H1 (cell line): ENCODE results near the gene ZBTB1. TPM values are rescaled to one million over a fixed set of nuclear protein-coding genes. Genes with fewer than 3 reads are reported as not detected.

Experiments
- CTCF ChIA-PET: fragments of 300-600 bp; sonication (Branson Sonifier 250); formaldehyde crosslinking; loops from one replicate; lab custom pipeline; 2021; ENCODE audit not compliant: partially characterized antibody; lab: Charles Lee
- POLR2A ChIA-PET: fragments of 300-600 bp; sonication (Branson Sonifier 250); formaldehyde crosslinking; loops from one replicate; lab custom pipeline; 2021; ENCODE audit warnings: inconsistent platforms; ENCODE audit not compliant: partially characterized antibody; lab: Charles Lee
- DNase-seq, 2 experiments: peaks; one replicate each; pipeline versions ENCODE4 v3.0.0 to v3.0.0-alpha.2; 2010 to 2022; ENCODE audit warnings: low spot score in 2 of 2, low read depth in 1 of 2, mixed read lengths in 1 of 2
- FAIRE-seq: peaks from 2 replicates; lab custom pipeline; 2011; peaks lifted over from hg19 to GRCh38; lab: Jason Lieb, UNC
- H2AFZ ChIP-seq: 2 replicates; pipeline ENCODE4 v1.8.1; 2012; ENCODE audit warnings: low read length, inconsistent platforms
- H2AK5ac ChIP-seq: 2 replicates; pipeline ENCODE4 v1.6.1; 2013; ENCODE audit warnings: low read depth, low read length
- H2BK120ac ChIP-seq: replicated peaks from 2 replicates; pipeline ENCODE3; 2013; ENCODE audit warnings: low read depth, low read length, inconsistent platforms
- H2BK12ac ChIP-seq: 2 replicates; pipeline ENCODE4 v1.6.1; 2013; ENCODE audit warnings: low read depth, low read length
- H2BK15ac ChIP-seq: 2 replicates; pipeline ENCODE4 v1.6.1; 2013; ENCODE audit warnings: low read length
- H2BK20ac ChIP-seq: 2 replicates; pipeline ENCODE4 v1.6.1; 2013; ENCODE audit warnings: low read length
- H2BK5ac ChIP-seq: 2 replicates; pipeline ENCODE4 v1.6.1; 2013; ENCODE audit warnings: low read depth, low read length
- H3K14ac ChIP-seq: 2 replicates; pipeline ENCODE4 v1.6.1; 2013; ENCODE audit warnings: inconsistent platforms; ENCODE audit not compliant: insufficient read length
- H3K18ac ChIP-seq: 2 replicates; pipeline ENCODE4 v1.6.1; 2013; ENCODE audit warnings: low read length; ENCODE audit errors: extremely low read depth
- H3K23ac ChIP-seq: 2 replicates; pipeline ENCODE4 v1.6.1; 2013; ENCODE audit warnings: inconsistent platforms; ENCODE audit not compliant: insufficient read length
- H3K23me2 ChIP-seq: 2 replicates; pipeline ENCODE4 v1.6.1; 2013; ENCODE audit warnings: low read depth, low read length
- H3K27ac ChIP-seq: 2 replicates; pipeline ENCODE4 v1.6.1; 2011; ENCODE audit warnings: low read depth, low read length, inconsistent platforms
- H3K27me3 ChIP-seq, 4 experiments: replicated peaks in 1 of 4; 1 replicate in 1 of 4; 2 replicates in 3 of 4; pipeline versions ENCODE4 v1.6.1 to v1.8.1; 2011 to 2013; ENCODE audit warnings: low read length in 3 of 4, mild to moderate bottlenecking in 3 of 4, inconsistent platforms in 2 of 4, mixed read lengths in 2 of 4, moderate library complexity in 1 of 4; ENCODE audit not compliant: control insufficient read depth in 3 of 4, insufficient read depth in 3 of 4; ENCODE audit errors: extremely low read depth in 1 of 4
- H3K36me3 ChIP-seq, 4 experiments: 2 replicates each; pipeline versions ENCODE4 v1.6.1 to v1.8.1; 2011 to 2013; ENCODE audit warnings: mild to moderate bottlenecking in 4 of 4, low read length in 3 of 4, moderate library complexity in 2 of 4, control low read depth in 1 of 4, inconsistent platforms in 1 of 4; ENCODE audit not compliant: insufficient read depth in 4 of 4, control insufficient read depth in 2 of 4
- H3K4ac ChIP-seq: replicated peaks from 2 replicates; pipeline ENCODE3; 2013; ENCODE audit warnings: low read length, low read depth, mixed read lengths, inconsistent platforms; ENCODE audit not compliant: insufficient read length
- H3K4me1 ChIP-seq, 4 experiments: replicated peaks in 1 of 4; 1 replicate in 1 of 4; 2 replicates in 3 of 4; pipeline versions ENCODE4 v1.6.1 to v1.8.1; 2011 to 2013; ENCODE audit warnings: low read length in 3 of 4, inconsistent platforms in 2 of 4, mixed read lengths in 1 of 4; ENCODE audit not compliant: insufficient read depth in 4 of 4, control insufficient read depth in 3 of 4
- H3K4me2 ChIP-seq, 2 experiments: 2 replicates each; pipeline versions ENCODE4 v1.6.1 to v1.8.1; 2011 to 2013; ENCODE audit warnings: low read depth in 2 of 2, low read length in 2 of 2, control low read depth in 1 of 2, inconsistent platforms in 1 of 2, mild to moderate bottlenecking in 1 of 2; ENCODE audit not compliant: insufficient read depth in 1 of 2
- H3K4me3 ChIP-seq, 4 experiments: fragments of 200-600, 300-600 bp in 1 of 4; sonication (generic), shearing (Covaris generic), sonication (Bioruptor Twin) in 1 of 4; 2 replicates each; pipeline versions ENCODE4 v1.5.1 to v1.8.1; 2011 to 2016; ENCODE audit warnings: low read length in 4 of 4, low read depth in 3 of 4, control low read depth in 2 of 4, inconsistent platforms in 2 of 4, mild to moderate bottlenecking in 2 of 4, mixed read lengths in 1 of 4, moderate library complexity in 1 of 4; ENCODE audit not compliant: insufficient read depth in 2 of 4; ENCODE audit errors: extremely low read depth in 1 of 4
- H3K56ac ChIP-seq: replicated peaks from 2 replicates; pipeline ENCODE3; 2013; ENCODE audit warnings: low read depth, mild to moderate bottlenecking, mixed read lengths, low read length, inconsistent platforms; ENCODE audit not compliant: insufficient read length
- H3K79me1 ChIP-seq: 2 replicates; pipeline ENCODE4 v1.6.1; 2013; ENCODE audit warnings: low read depth, low read length, control low read depth
- H3K79me2 ChIP-seq, 2 experiments: 2 replicates each; pipeline versions ENCODE4 v1.6.1 to v1.8.1; 2012 to 2013; ENCODE audit warnings: low read length in 2 of 2, mild to moderate bottlenecking in 2 of 2, inconsistent platforms in 1 of 2; ENCODE audit not compliant: insufficient read depth in 2 of 2, control insufficient read depth in 1 of 2
- H3K9ac ChIP-seq, 4 experiments: replicated peaks in 1 of 4; 1 replicate in 1 of 4; 2 replicates in 3 of 4; pipeline versions ENCODE4 v1.6.1 to v1.8.1; 2011 to 2013; ENCODE audit warnings: low read depth in 3 of 4, low read length in 3 of 4, control low read depth in 2 of 4, mild to moderate bottlenecking in 2 of 4, moderate library complexity in 2 of 4, inconsistent platforms in 1 of 4; ENCODE audit errors: extremely low read depth in 1 of 4
- H3K9me3 ChIP-seq, 2 experiments: 2 replicates each; pipeline versions ENCODE4 v1.6.1 to v1.8.1; 2012 to 2013; ENCODE audit warnings: mild to moderate bottlenecking in 2 of 2, moderate library complexity in 2 of 2, control low read depth in 1 of 2, inconsistent platforms in 1 of 2, low read depth in 1 of 2, low read length in 1 of 2, mixed read lengths in 1 of 2; ENCODE audit not compliant: insufficient read depth in 2 of 2
- H4K20me1 ChIP-seq, 2 experiments: replicated peaks in 1 of 2; 2 replicates each; pipeline versions ENCODE3 to v1.8.1; 2011 to 2013; ENCODE audit warnings: inconsistent platforms in 2 of 2, low read length in 2 of 2, mild to moderate bottlenecking in 1 of 2; ENCODE audit not compliant: insufficient read depth in 2 of 2, control insufficient read depth in 1 of 2
- H4K5ac ChIP-seq: 2 replicates; pipeline ENCODE4 v1.6.1; 2013; ENCODE audit warnings: low read length, low read depth, mixed read lengths, inconsistent platforms; ENCODE audit not compliant: insufficient read length
- H4K8ac ChIP-seq: 2 replicates; pipeline ENCODE4 v1.8.0; 2013; ENCODE audit warnings: mild to moderate bottlenecking, moderate library complexity, low read length, inconsistent platforms; ENCODE audit not compliant: insufficient read depth; ENCODE audit errors: extremely low read depth
- H4K91ac ChIP-seq: replicated peaks from 2 replicates; pipeline ENCODE3; 2013; ENCODE audit warnings: low read length, mixed read lengths, inconsistent platforms; ENCODE audit not compliant: insufficient read length
- ATF3 ChIP-seq: IDR thresholded peaks from 2 replicates; pipeline ENCODE4 v1.6.1; 2011; ENCODE audit warnings: low read depth, mild to moderate bottlenecking, low read length; ENCODE audit not compliant: insufficient read depth
- CHD2 ChIP-seq: IDR thresholded peaks from 2 replicates; pipeline ENCODE4 v1.6.1; 2012; ENCODE audit warnings: low read length, improper control_type of control experiment
- GTF2F1 ChIP-seq: IDR thresholded peaks from 2 replicates; pipeline ENCODE4 v1.6.1; 2012; ENCODE audit warnings: low read depth, low read length, improper control_type of control experiment, borderline replicate concordance
- KDM1A ChIP-seq: fragments of 200-600, 300-600 bp; sonication (generic); IDR thresholded peaks from 2 replicates; pipeline ENCODE4 v1.7.1; 2016; ENCODE audit warnings: mild to moderate bottlenecking, low read length, borderline replicate concordance
- KDM5A ChIP-seq: fragments of 200-600 bp; IDR thresholded peaks from 2 replicates; pipeline ENCODE4 v1.7.1; 2012; ENCODE audit warnings: mild to moderate bottlenecking, low read length, inconsistent platforms, mixed read lengths
- RBBP5 ChIP-seq: IDR thresholded peaks from 2 replicates; pipeline ENCODE4 v1.7.1; 2012; ENCODE audit warnings: low read depth, mild to moderate bottlenecking, inconsistent platforms, low read length, moderate library complexity, borderline replicate concordance
- SIN3A ChIP-seq, 2 experiments: IDR thresholded peaks in 1 of 2; conservative IDR thresholded peaks in 1 of 2; 2 replicates each; pipeline ENCODE4 v1.6.1; 2011 to 2012; ENCODE audit warnings: low read length in 2 of 2, improper control_type of control experiment in 1 of 2, low read depth in 1 of 2, mild to moderate bottlenecking in 1 of 2
- SP4 ChIP-seq: IDR thresholded peaks from 2 replicates; pipeline ENCODE4 v1.6.1; 2012; ENCODE audit warnings: low read length, inconsistent platforms
- TAF1 ChIP-seq: IDR thresholded peaks from 2 replicates; pipeline ENCODE4 v1.6.1; 2011; ENCODE audit warnings: mild to moderate bottlenecking, low read depth, low read length
- WGBS, 2 experiments: shearing (Covaris generic) in 1 of 2; methylation state at CpG; one replicate each; pipeline versions ENCODE4 v1.1.6 to v1.1.7; 2013 to 2015; ENCODE audit warnings: low lambda C conversion rate in 2 of 2, mixed read lengths in 2 of 2, inconsistent platforms in 1 of 2, low coverage in 1 of 2, missing lambda C conversion rate in 1 of 2; ENCODE audit not compliant: insufficient replicate concordance in 2 of 2, insufficient coverage in 1 of 2, insufficient read length in 1 of 2; ENCODE audit errors: extremely low coverage in 1 of 2, missing lambda C conversion rate in 1 of 2; 5-methylcytosine and 5-hydroxymethylcytosine counted together
- polyA plus RNA-seq, 7 experiments: library from polyadenylated mRNA; depleted of rRNA in 3 of 7; stranded (reverse) in 5 of 7; unstranded in 2 of 7; fragments of >200 nt in 5 of 7; fragments of 200-250 nt in 2 of 7; gene quantifications; 1 replicate in 5 of 7; 2 replicates in 1 of 7; 4 replicates in 1 of 7; pipeline versions ENCODE4 v1.2.1 to v1.2.3, GENCODE V29; 2011 to 2013; ENCODE audit warnings: missing spikeins in 2 of 7, mixed read lengths in 2 of 7
- total RNA-seq: library from RNA; stranded (reverse); fragmentation: NEBNext Ultra II Directional; extraction: Animal tissue kit (Norgen Biotek cat#: 25700); gene quantifications from 2 replicates; pipeline ENCODE4 v1.2.1, GENCODE V29; 2021

The ZBTB1 gene
- total and polyA plus RNA-seq, 2 of the 8 experiments (the other 6 are each of a cell fraction or from before 2014, with no cell fraction given), result 13.6 to 27.5 TPM

- H4K91ac ChIP-seq, result no peak overlapping the region
- H3K23ac ChIP-seq, result no peak overlapping the region
- H2BK12ac ChIP-seq, result no peak overlapping the region
- no peak overlapping the region for H3K18ac ChIP-seq
- no peak overlapping the region for H3K4me3 ChIP-seq
- H3K9me3 ChIP-seq, result no peaks in the 10 kb centered on the region; a peak in 1 of 4 replicates
- H2AFZ ChIP-seq, result no peak overlapping the region
- H2AK5ac ChIP-seq, result no peak overlapping the region
- POLR2A ChIA-PET, result interaction anchor here (5.5 kb wide), 1 partner anchor 22 kb away, joined by 27 read pairs; the partner anchor contains the start of gene HSPA2
- CTCF ChIA-PET, result interaction anchor here (1.0 kb wide), 1 partner anchor 22 kb away, joined by 5 read pairs; the partner anchor contains the start of gene HSPA2
- TF ChIP-seq ATF3 (no peak), SIN3A (conservative IDR thresholded peaks at IDR 0.05 in 1 of 2, IDR thresholded peaks at IDR 0.05 in 1 of 2; ENCODE audit: low read depth in 1 of 2, low read length in 2 of 2) (no peak), KDM1A (no peak), SP4 (no peak), KDM5A (no peak), RBBP5 (no peak), CHD2 (no peak), GTF2F1 (no peak), TAF1 (no peak)
- TF ChIP-seq, all 59 proteins: peak for 0
- Histone ChIP-seq H3K4me1 (no peaks in the 10 kb centered on the region), H3K56ac (no peak overlapping the region), H3K27ac (no peak overlapping the region), H2BK5ac (no peak overlapping the region), H2BK15ac (no peak overlapping the region), H4K8ac (no peak overlapping the region), H3K27me3 (no peaks in the 10 kb centered on the region), H3K23me2 (no peaks in the 10 kb centered on the region), H3K14ac (no peak overlapping the region), H3K79me1 (peaks cover 3% of the 10 kb centered on the region), H3K9ac (no peak overlapping the region), H4K20me1 (peaks cover 1 to 2% of the 10 kb centered on the region in 2 experiments), H4K5ac (no peak overlapping the region), H3K4me2 (no peak overlapping the region), H3K36me3 (peaks cover 0 to 15% (median 6%) of the 10 kb centered on the region in 4 experiments; a peak in 5 of 8 replicates), H2BK20ac (no peak overlapping the region), H2BK120ac (no peak overlapping the region), H3K79me2 (peaks cover 0 to 64% of the 10 kb centered on the region in 2 experiments; a peak in 2 of 4 replicates), H3K4ac (no peak overlapping the region)
- DNase-seq, result no peak
- FAIRE-seq, result no peak
- 94% methylated on average over 4 of the region's 4 CpGs; no CpG with 5 or more reads in 1 of the 2 experiments for WGBS, 2 experiments
These were observed 13.7 kb downstream of the ZBTB1 start for GRCh38 chr14:64518229-64518628.
